Nephron (organoid): Measurements from ENCODE around the gene THOC6.

Experiments
- H3K27ac Mint-ChIP-seq, 3 experiments: 2 replicates each; pipeline ENCODE4 v1.8.0; 2020; ENCODE audit warnings: mixed read lengths in 3 of 3, mild to moderate bottlenecking in 2 of 3, moderate library complexity in 1 of 3
- H3K27me3 Mint-ChIP-seq: 2 replicates; pipeline ENCODE4 v1.8.0; 2021; ENCODE audit warnings: low read depth, mild to moderate bottlenecking, moderate library complexity, mixed read lengths
- H3K36me3 Mint-ChIP-seq: 2 replicates; pipeline ENCODE4 v1.8.0; 2020; ENCODE audit warnings: low read depth, mixed read lengths
- H3K4me1 Mint-ChIP-seq: 2 replicates; pipeline ENCODE4 v1.8.0; 2020; ENCODE audit warnings: mixed read lengths
- H3K4me3 Mint-ChIP-seq, 3 experiments: 2 replicates each; pipeline ENCODE4 v1.8.0; 2020; ENCODE audit warnings: mild to moderate bottlenecking in 3 of 3, mixed read lengths in 3 of 3, moderate library complexity in 2 of 3
- H3K9me3 Mint-ChIP-seq: 2 replicates; pipeline ENCODE4 v1.8.0; 2020; ENCODE audit warnings: mixed read lengths
- TF ChIP-seq, protein P1 (sequence below), 3 experiments: fragments of 200-600 bp; sonication (generic); IDR thresholded peaks; one replicate each; pipeline ENCODE4 v1.5.0; 2021; ENCODE audit warnings: antibody characterized with exemption in 3 of 3; ENCODE audit not compliant: unreplicated experiment in 3 of 3

Gene THOC6

GRCh38 chr16:3035289-3035971 is 11.6 kb downstream of the THOC6 start:
- Mint-ChIP-seq H3K36me3 (no peaks in the 10 kb centered on the region), H3K27ac (no peak overlapping the region), H3K27me3 (peaks cover 87% of the 10 kb centered on the region), H3K4me3 (peak overlapping the region in 1 of 3 experiments; percentile 56), H3K9me3 (no peaks in the 10 kb centered on the region), H3K4me1 (no peaks in the 10 kb centered on the region)
- TF ChIP-seq, protein P1, sequence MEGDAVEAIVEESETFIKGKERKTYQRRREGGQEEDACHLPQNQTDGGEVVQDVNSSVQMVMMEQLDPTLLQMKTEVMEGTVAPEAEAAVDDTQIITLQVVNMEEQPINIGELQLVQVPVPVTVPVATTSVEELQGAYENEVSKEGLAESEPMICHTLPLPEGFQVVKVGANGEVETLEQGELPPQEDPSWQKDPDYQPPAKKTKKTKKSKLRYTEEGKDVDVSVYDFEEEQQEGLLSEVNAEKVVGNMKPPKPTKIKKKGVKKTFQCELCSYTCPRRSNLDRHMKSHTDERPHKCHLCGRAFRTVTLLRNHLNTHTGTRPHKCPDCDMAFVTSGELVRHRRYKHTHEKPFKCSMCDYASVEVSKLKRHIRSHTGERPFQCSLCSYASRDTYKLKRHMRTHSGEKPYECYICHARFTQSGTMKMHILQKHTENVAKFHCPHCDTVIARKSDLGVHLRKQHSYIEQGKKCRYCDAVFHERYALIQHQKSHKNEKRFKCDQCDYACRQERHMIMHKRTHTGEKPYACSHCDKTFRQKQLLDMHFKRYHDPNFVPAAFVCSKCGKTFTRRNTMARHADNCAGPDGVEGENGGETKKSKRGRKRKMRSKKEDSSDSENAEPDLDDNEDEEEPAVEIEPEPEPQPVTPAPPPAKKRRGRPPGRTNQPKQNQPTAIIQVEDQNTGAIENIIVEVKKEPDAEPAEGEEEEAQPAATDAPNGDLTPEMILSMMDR (IDR thresholded peaks at IDR 0.05; ENCODE audit: unreplicated experiment in 3 of 3): no peak

- Mint-ChIP-seq H3K4me3 (peak overlapping the region in 1 of 3 experiments; percentile 56), H3K27ac (no peak overlapping the region), H3K27me3 (peaks cover 93% of the 10 kb centered on the region), H3K9me3 (no peaks in the 10 kb centered on the region), H3K4me1 (no peaks in the 10 kb centered on the region), H3K36me3 (no peaks in the 10 kb centered on the region)
- TF ChIP-seq, protein P1 (IDR thresholded peaks at IDR 0.05; ENCODE audit: unreplicated experiment in 3 of 3): no peak
These were observed 12.3 kb downstream of the THOC6 start for GRCh38 chr16:3035972-3036725.

DNA sequence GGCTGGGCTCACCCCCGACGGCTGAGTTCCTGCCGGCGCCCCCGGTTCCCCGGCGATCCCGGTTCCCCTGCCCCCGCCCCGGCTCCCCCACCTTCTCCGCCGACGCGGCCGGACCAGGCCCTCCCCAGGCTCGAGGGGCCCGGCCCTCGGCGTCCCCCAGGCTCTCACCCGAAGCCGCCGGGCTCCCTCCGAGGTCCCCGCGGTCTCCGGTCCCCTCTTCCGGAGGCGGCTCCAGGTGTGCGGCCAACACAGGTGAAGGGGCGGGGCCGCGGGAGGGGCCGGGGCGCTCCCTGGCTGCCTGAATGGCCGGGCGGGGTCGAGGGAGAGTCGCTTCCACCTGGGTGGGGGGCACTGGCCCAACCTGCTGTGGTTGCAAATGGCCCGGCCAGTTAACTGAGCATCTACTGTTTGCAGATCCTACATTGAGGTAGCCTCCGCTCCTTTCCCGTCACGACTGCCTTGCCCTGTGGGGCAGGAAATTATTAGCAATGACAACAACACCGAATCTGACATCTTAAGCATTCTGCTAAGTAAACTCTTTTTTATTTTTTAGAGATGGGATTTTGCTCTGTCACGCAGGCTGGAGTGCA is 13.0 kb downstream of the THOC6 start, which contains the start of gene BICDL2:
Gene BICDL2 (minus strand): TSS at position 219 of the 590 bp plus-strand sequence. CDS start 1,448 bp downstream, outside the sequence.
- no peaks in the 10 kb centered on the region for H3K4me1 Mint-ChIP-seq
- TF ChIP-seq, protein P1 (IDR thresholded peaks at IDR 0.05; ENCODE audit: unreplicated experiment in 3 of 3): no peak
- peaks cover 95% of the 10 kb centered on the region for H3K27me3 Mint-ChIP-seq
- no peaks in the 10 kb centered on the region for H3K36me3 Mint-ChIP-seq
- peak within 1 kb of the TSS in 1 of 3 experiments; percentile 56 for H3K4me3 Mint-ChIP-seq
- no peak within 1 kb of the TSS for H3K27ac Mint-ChIP-seq
- H3K9me3 Mint-ChIP-seq: no peaks in the 10 kb centered on the region

GRCh38 chr16:3038256-3038655 is 14.4 kb downstream of the THOC6 start:
- no peaks in the 10 kb centered on the region for H3K9me3 Mint-ChIP-seq
- H3K4me1 Mint-ChIP-seq: no peaks in the 10 kb centered on the region
- H3K4me3 Mint-ChIP-seq: no peak overlapping the region
- H3K36me3 Mint-ChIP-seq: no peaks in the 10 kb centered on the region
- H3K27me3 Mint-ChIP-seq: peaks cover 95% of the 10 kb centered on the region
- no peak overlapping the region for H3K27ac Mint-ChIP-seq
- TF ChIP-seq, protein P1 (IDR thresholded peaks at IDR 0.05; ENCODE audit: unreplicated experiment in 3 of 3): no peak

DNA sequence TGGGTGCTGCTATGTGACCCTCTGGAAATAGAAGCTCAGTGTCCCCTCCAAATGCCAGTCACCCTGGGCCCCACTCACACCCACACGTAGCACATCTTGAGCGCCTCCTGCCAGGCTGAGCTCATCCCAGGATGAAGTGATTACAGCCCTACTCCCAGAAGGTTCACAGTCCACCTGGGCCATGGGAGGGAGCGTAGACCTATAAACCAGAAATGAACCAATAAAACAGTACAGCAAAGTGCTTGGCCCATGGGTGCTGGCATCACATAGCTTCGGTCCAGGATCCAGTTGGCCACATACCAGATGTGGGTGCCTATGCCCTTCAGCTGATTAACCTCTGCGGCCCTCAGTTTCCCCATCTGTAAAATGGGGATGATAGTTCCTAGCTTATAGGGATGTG is 15.1 kb downstream of the THOC6 start:
- Mint-ChIP-seq H3K4me1 (no peaks in the 10 kb centered on the region), H3K27me3 (peaks cover 95% of the 10 kb centered on the region), H3K4me3 (no peak overlapping the region), H3K36me3 (no peaks in the 10 kb centered on the region), H3K27ac (no peak overlapping the region), H3K9me3 (no peaks in the 10 kb centered on the region)
- TF ChIP-seq, protein P1 (IDR thresholded peaks at IDR 0.05; ENCODE audit: unreplicated experiment in 3 of 3): no peak
